Measurements from ENCODE around the gene SERPINE1. TPM values are rescaled to one million over a fixed set of nuclear protein-coding genes. Genes with fewer than 3 reads are reported as not detected.

Gene SERPINE1
- total RNA-seq, 1 donor = 278 TPM

GRCh38 chr7:101169110-101169837 is 42.4 kb downstream of the SERPINE1 start:
- DNase-seq (ENCODE audit: insufficient read length, low spot score, missing footprints) = peak; percentile 67
- TF ChIP-seq CTCF (IDR thresholded peaks at IDR 0.05; ENCODE audit: extremely low read depth, low read depth, low read length) = no peak
- H3K9me3 ChIP-seq (ENCODE audit: low read depth, low read length) = no peaks in the 10 kb centered on the region
- H3K4me3 ChIP-seq (ENCODE audit: insufficient read depth, low read length) = peak overlapping the region; percentile 5
- peaks cover 27% of the 10 kb centered on the region for H3K4me1 ChIP-seq (ENCODE audit: insufficient read depth, low read length)
- H2AFZ ChIP-seq (ENCODE audit: low read length) = no peak overlapping the region
- H4K20me1 ChIP-seq (ENCODE audit: insufficient read depth, low read length) = peaks cover 10% of the 10 kb centered on the region
- H3K27me3 ChIP-seq (ENCODE audit: insufficient read depth, low read length) = peaks cover 93% of the 10 kb centered on the region
- H3K79me2 ChIP-seq (ENCODE audit: insufficient read depth, low read length) = no peaks in the 10 kb centered on the region
- H3K4me2 ChIP-seq (ENCODE audit: insufficient read depth, low read length) = peak overlapping the region; percentile 66
- H3K36me3 ChIP-seq (ENCODE audit: insufficient read depth, low read length) = no peaks in the 10 kb centered on the region
- H3K27ac ChIP-seq (ENCODE audit: low read depth, low read length) = no peak overlapping the region

- peaks cover 93% of the 10 kb centered on the region for H3K27me3 ChIP-seq (ENCODE audit: insufficient read depth, low read length)
- H3K4me1 ChIP-seq (ENCODE audit: insufficient read depth, low read length) = peaks cover 27% of the 10 kb centered on the region
- peak; percentile 97 for DNase-seq (ENCODE audit: insufficient read length, low spot score, missing footprints)
- no peak overlapping the region for H3K27ac ChIP-seq (ENCODE audit: low read depth, low read length)
- peak overlapping the region; percentile 66 for H3K4me2 ChIP-seq (ENCODE audit: insufficient read depth, low read length)
- TF ChIP-seq CTCF (IDR thresholded peaks at IDR 0.05; ENCODE audit: extremely low read depth, low read depth, low read length) = peak; percentile 85
- H3K79me2 ChIP-seq (ENCODE audit: insufficient read depth, low read length) = no peaks in the 10 kb centered on the region
- H3K9me3 ChIP-seq (ENCODE audit: low read depth, low read length) = no peaks in the 10 kb centered on the region
- H3K4me3 ChIP-seq (ENCODE audit: insufficient read depth, low read length) = peak overlapping the region; percentile 5
- peaks cover 2% of the 10 kb centered on the region for H4K20me1 ChIP-seq (ENCODE audit: insufficient read depth, low read length)
- no peak overlapping the region for H2AFZ ChIP-seq (ENCODE audit: low read length)
- H3K36me3 ChIP-seq (ENCODE audit: insufficient read depth, low read length) = no peaks in the 10 kb centered on the region
Observed at GRCh38 chr7:101169838-101170551, 43.1 kb downstream of the SERPINE1 start.

- no peak overlapping the region for H3K4me2 ChIP-seq (ENCODE audit: insufficient read depth, low read length)
- TF ChIP-seq CTCF (IDR thresholded peaks at IDR 0.05; ENCODE audit: extremely low read depth, low read depth, low read length) = no peak
- no peak overlapping the region for H3K4me3 ChIP-seq (ENCODE audit: insufficient read depth, low read length)
- peak; percentile 67 for DNase-seq (ENCODE audit: insufficient read length, low spot score, missing footprints)
- peaks cover 95% of the 10 kb centered on the region for H3K27me3 ChIP-seq (ENCODE audit: insufficient read depth, low read length)
- peaks cover 25% of the 10 kb centered on the region for H3K4me1 ChIP-seq (ENCODE audit: insufficient read depth, low read length)
- H3K27ac ChIP-seq (ENCODE audit: low read depth, low read length) = no peak overlapping the region
- H2AFZ ChIP-seq (ENCODE audit: low read length) = no peak overlapping the region
- no peaks in the 10 kb centered on the region for H3K79me2 ChIP-seq (ENCODE audit: insufficient read depth, low read length)
- H3K36me3 ChIP-seq (ENCODE audit: insufficient read depth, low read length) = no peaks in the 10 kb centered on the region
- H4K20me1 ChIP-seq (ENCODE audit: insufficient read depth, low read length) = peaks cover 2% of the 10 kb centered on the region
- no peaks in the 10 kb centered on the region for H3K9me3 ChIP-seq (ENCODE audit: low read depth, low read length)
Observed at GRCh38 chr7:101170617-101171441, 43.9 kb downstream of the SERPINE1 start.
